GM18868 (cell line): Measurements from ENCODE around the gene DAD1.

Experiments
- ATAC-seq: cut with Tn5 transposase; IDR thresholded peaks from one replicate; pipeline ENCODE4 v1.9.1; 2021; ENCODE audit warnings: mild to moderate bottlenecking, moderate library complexity; ENCODE audit not compliant: unreplicated experiment

Gene DAD1

GRCh38 chr14:22539831-22540230, 49.2 kb downstream of the DAD1 start:
- ATAC-seq: no peak

GRCh38 chr14:22538671-22539228, 50.3 kb downstream of the DAD1 start:
- ATAC-seq: no peak

- ATAC-seq: no peak
Observed at GRCh38 chr14:22537436-22538310, 51.4 kb downstream of the DAD1 start.

GRCh38 chr14:22536853-22537338, 52.1 kb downstream of the DAD1 start:
- ATAC-seq: peak; percentile 89

- ATAC-seq: no peak
Observed at GRCh38 chr14:22535916-22536315, 53.1 kb downstream of the DAD1 start.

GRCh38 chr14:22535126-22535525, 53.9 kb downstream of the DAD1 start:
- no peak for ATAC-seq

GRCh38 chr14:22534547-22534946, 54.5 kb downstream of the DAD1 start:
- ATAC-seq: no peak

- ATAC-seq: no peak
Observed at GRCh38 chr14:22533739-22534359, 55.2 kb downstream of the DAD1 start.

GRCh38 chr14:22533057-22533704, 55.8 kb downstream of the DAD1 start:
- no peak for ATAC-seq

GRCh38 chr14:22532345-22533056, 56.5 kb downstream of the DAD1 start:
- ATAC-seq: no peak

GRCh38 chr14:22531451-22532344, 57.3 kb downstream of the DAD1 start:
- ATAC-seq: peak; percentile 80

- no peak for ATAC-seq
Observed at GRCh38 chr14:22530127-22530526, 58.9 kb downstream of the DAD1 start.

- no peak for ATAC-seq
Observed at GRCh38 chr14:22526744-22527143, 62.3 kb downstream of the DAD1 start.

- no peak for ATAC-seq
Observed at GRCh38 chr14:22526218-22526617, 62.8 kb downstream of the DAD1 start.

GRCh38 chr14:22524784-22525161, 64.3 kb downstream of the DAD1 start:
- no peak for ATAC-seq

- ATAC-seq: no peak
Observed at GRCh38 chr14:22524115-22524783, 64.8 kb downstream of the DAD1 start.

GRCh38 chr14:22523283-22523682, 65.7 kb downstream of the DAD1 start:
- no peak for ATAC-seq

GRCh38 chr14:22522466-22522957, 66.5 kb downstream of the DAD1 start:
- no peak for ATAC-seq
